GM12891 (cell line): ENCODE measurements around the gene ADNP.

Experiments used
- PAX5 ChIP-seq: IDR thresholded peaks from 2 replicates; pipeline ENCODE4 v1.6.1; 2011; ENCODE audit warnings: low read length, moderate library complexity, mild to moderate bottlenecking; ENCODE audit not compliant: insufficient read depth, severe bottlenecking
- POLR2A ChIP-seq: IDR thresholded peaks from 2 replicates; pipeline ENCODE4 v1.6.1; 2011; ENCODE audit warnings: low read depth, low read length, control low read depth
- POLR2AphosphoS5 ChIP-seq: IDR thresholded peaks from 2 replicates; pipeline ENCODE4 v1.6.1; 2011; ENCODE audit warnings: low read depth, low read length, control low read depth
- POU2F2 ChIP-seq: IDR thresholded peaks from 2 replicates; pipeline ENCODE4 v1.6.1; 2011; ENCODE audit warnings: low read depth, mild to moderate bottlenecking, control low read depth, low read length, moderate library complexity
- SPI1 ChIP-seq: IDR thresholded peaks from 2 replicates; pipeline ENCODE4 v1.6.1; 2011; ENCODE audit warnings: low read depth, low read length, control low read depth
- TAF1 ChIP-seq: IDR thresholded peaks from 2 replicates; pipeline ENCODE4 v1.6.1; 2011; ENCODE audit warnings: low read depth, low read length, control low read depth

DNA sequence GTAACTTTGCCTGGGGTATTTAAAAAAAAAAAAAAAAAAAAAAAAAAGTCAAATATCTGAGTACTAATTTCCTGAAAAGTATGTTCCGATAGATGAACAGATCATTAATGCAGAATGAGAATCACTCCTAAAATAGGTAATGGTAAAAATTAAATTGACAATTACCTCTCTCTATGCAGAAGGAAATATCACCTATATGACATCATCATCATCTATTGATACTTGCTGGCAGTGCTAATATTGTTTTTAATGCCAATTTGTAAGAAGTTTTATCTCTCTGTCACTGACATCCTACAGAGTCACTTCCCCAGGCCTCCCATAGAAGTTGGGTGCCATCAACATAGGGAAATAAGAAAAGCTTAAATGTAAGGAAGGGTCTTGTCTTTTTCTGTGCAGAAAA, 29.9 kb downstream of the ADNP start:
- no peak for TF ChIP-seq POLR2AphosphoS5
- TF ChIP-seq SPI1, result no peak
- TF ChIP-seq TAF1, result no peak
- TF ChIP-seq POLR2A, result no peak
- no peak for TF ChIP-seq POU2F2
- TF ChIP-seq PAX5, result no peak
